HG03039 (cell line): ENCODE data around the gene ENPP7.

Experiments
- ATAC-seq: cut with Tn5 transposase; IDR thresholded peaks from one replicate; pipeline ENCODE4 v1.9.1; 2021; ENCODE audit warnings: mild to moderate bottlenecking, moderate library complexity; ENCODE audit not compliant: unreplicated experiment

The ENPP7 gene

GRCh38 chr17:79730437-79730768 lies 340 bp upstream of the ENPP7 start:
- no peak for ATAC-seq

GRCh38 chr17:79732254-79732653 lies 1.5 kb downstream of the ENPP7 start:
- no peak for ATAC-seq

- ATAC-seq = no peak
These were observed 2.3 kb downstream of the ENPP7 start for GRCh38 chr17:79732804-79733691.

- ATAC-seq = no peak
These were observed 2.9 kb downstream of the ENPP7 start for GRCh38 chr17:79733692-79734070.

GRCh38 chr17:79735096-79735495 lies 4.4 kb downstream of the ENPP7 start:
- ATAC-seq = no peak

GRCh38 chr17:79737046-79737921 lies 6.5 kb downstream of the ENPP7 start:
- no peak for ATAC-seq

GRCh38 chr17:79737922-79738578 lies 7.3 kb downstream of the ENPP7 start:
- no peak for ATAC-seq

- ATAC-seq = no peak
These were observed 7.9 kb downstream of the ENPP7 start for GRCh38 chr17:79738643-79739042.

- no peak for ATAC-seq
These were observed 8.7 kb downstream of the ENPP7 start for GRCh38 chr17:79739148-79740062.

- no peak for ATAC-seq
These were observed 9.7 kb downstream of the ENPP7 start for GRCh38 chr17:79740413-79740812.

- no peak for ATAC-seq
These were observed 10.6 kb downstream of the ENPP7 start for GRCh38 chr17:79741401-79741750.

GRCh38 chr17:79741751-79742588 lies 11.2 kb downstream of the ENPP7 start:
- ATAC-seq = no peak

- no peak for ATAC-seq
These were observed 11.8 kb downstream of the ENPP7 start for GRCh38 chr17:79742589-79742918.

- no peak for ATAC-seq
These were observed 12.3 kb downstream of the ENPP7 start for GRCh38 chr17:79742951-79743476.

GRCh38 chr17:79743614-79744013 lies 12.9 kb downstream of the ENPP7 start:
- ATAC-seq = no peak

GRCh38 chr17:79745641-79746105 lies 14.9 kb downstream of the ENPP7 start:
- ATAC-seq = no peak

GRCh38 chr17:79746889-79747507 lies 16.3 kb downstream of the ENPP7 start:
- no peak for ATAC-seq

- no peak for ATAC-seq
These were observed 17.0 kb downstream of the ENPP7 start for GRCh38 chr17:79747508-79748294.
